Superior temporal gyrus (tissue), 1 donor: ENCODE measurements around the gene ASCC2.
"Not testable (repeated sequence)": the region's sequence is repeated elsewhere in the genome, so short reads cannot be mapped to it uniquely, and the experiment has no call there.

ENCODE experiments used
- DNase-seq: peaks from one replicate; pipeline ENCODE4 v3.0.0-alpha.2; 2016; ENCODE audit errors: extremely low spot score

The ASCC2 gene

DNA sequence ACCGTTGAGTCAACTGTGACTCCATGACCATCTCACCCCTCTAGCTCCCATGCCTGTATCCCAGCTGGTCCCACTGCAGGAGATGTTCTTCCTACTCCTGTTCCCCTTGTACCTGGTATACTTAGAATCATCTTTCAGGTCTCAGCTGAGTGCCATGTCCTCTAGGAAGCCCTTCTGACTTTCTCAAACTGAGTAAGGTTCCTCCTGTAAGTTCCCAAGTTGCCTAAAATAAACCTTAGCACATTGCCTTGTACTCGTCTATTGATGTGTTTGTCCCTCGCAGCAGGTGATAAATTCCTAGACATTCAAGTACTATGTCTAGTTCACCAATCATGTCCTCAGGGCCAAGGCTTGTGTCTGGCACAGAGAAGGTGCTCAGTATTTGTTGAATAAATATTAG, 18.4 kb upstream of the ASCC2 start:
- no peak for DNase-seq

DNA sequence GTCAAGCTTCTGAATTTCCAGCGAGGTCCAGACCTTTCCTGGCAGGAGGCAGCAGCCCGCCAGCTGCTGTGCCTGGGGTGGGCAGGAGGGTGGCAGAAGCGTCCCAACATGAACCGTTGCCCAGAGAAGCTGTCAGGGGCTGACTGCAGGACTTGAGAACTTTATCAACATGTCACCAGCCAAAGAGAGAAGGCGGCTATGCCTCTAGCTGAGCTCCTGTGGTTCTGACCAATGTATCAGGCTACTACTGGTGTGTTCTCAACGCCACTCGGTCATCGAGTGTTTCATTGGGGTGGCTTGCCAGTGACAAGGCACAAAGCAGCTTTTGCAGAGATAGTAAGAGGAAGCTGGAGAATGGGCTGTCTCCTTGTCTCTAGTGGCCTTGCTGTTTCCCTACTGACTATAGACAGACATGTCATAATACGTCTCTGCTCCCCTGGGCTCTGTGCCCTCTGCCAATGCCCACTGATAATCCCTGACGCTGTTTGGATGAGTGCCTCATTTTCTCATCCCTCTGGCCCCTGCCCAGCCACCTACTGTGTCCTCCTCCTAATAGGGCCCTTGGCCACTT, 17.6 kb upstream of the ASCC2 start:
- no peak for DNase-seq

DNA sequence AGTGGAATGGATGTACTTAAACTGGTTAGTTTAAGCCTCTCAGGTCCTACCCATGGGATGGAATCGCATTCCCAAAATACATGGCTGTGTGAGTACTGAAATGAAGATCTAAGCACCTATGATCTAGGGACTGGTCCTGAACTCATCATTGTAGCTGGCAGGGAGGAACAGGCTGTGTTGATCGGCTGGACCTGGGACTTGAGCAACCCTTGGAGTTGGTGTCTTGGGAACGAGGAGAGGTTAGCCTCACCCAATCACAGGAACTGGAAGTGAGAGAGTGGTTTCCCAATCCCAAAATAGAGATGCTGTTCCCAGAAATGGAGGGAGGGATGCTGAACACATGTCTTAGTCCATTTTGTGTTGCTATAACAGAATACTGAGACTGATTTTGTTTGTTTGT, 16.4 kb upstream of the ASCC2 start:
- no peak for DNase-seq

DNA sequence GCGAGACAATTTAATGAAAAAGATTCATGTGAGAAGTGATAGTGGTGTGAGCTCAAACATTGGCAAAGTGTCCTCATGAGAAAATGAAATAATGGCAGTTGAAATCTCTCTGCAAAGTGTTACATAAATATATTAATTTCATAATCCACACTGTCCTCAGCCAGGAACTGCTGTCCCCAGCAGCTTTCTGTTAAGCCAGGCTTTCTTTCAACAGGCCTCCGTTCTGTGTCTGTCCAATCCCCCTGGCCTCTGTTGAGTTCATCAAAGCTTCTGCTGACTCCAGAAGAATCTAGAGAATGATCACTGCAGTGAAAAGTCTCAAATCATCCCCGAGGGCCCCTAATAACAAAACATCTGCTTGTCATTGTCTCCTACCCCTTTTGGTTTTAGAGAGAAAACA, 10.0 kb upstream of the ASCC2 start:
- DNase-seq = no peak

DNA sequence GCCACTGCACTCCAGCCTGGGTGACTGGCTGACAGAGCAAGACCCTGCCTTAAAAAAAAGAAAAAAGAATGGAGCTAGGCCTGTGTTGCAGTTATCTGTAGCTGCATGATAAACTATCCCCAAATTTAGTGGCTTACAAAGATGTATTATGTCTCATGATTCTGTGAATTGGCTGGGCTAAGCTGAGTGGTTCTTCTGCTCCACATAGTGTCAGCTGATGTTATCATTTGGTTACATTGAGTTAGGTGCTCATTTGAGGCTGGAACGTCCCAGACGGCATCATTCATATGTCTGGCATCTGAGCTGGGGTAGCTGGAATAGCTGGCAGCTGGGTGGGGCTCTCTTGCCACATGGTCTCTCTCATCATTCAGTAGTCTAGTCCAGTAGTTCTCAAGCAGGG, 8.2 kb upstream of the ASCC2 start:
- DNase-seq = no peak

DNA sequence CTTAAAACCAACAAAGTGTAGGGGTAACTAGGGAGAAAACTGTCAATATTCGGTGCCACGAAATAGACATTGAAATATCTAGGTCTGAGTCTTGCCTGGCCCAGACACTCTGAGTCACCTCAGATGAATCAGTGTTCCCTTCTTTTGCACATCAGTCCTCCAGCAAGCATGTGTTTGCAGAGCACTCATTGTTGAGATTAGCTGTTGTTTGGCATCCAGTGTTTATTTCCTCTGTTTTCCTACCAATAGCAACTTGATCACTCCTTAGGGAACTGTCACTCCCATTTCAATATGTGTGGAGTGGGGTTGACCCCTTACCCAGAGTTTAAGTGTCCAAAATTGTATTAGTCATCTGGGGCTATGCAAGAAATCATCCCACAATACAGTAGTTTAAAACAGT, 4.7 kb upstream of the ASCC2 start:
- no peak for DNase-seq

DNA sequence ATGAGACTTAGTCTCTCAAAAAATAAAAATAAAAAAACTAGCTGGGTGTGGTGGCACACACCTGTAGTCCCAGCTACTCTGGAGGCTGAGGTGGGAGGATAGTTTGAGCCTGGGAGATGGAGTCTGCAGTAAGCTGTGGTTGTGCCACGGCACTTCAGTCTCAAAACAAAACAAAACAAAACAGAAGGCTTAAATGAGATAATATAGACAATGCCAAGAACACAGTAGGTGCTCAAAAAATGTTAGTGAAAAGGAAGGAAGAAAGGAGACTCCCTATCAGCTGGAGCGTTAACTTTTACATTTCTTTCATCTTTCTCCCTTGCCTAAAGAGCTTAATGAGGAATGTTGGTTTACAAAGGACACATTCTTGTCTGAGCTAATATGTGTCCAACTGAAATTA, 4.1 kb upstream of the ASCC2 start:
- no peak for DNase-seq

DNA sequence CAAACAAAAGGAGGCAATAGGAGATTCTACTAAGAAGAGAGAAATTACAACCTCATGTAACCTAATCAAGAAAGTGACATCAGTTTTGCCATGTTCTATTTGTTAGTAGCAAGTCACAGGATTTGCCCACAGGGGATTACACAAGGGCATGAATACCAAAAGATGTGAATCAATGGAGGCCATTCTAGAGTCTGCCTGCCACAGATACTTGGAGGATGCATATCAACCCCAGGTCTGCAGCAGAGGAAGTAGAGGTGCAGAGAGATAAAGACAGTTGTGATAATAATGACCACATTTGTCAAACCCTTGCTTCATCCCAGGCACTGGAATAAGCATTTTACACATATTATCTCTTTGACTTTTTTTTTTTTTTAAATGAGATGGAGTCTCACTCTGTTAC, 2.4 kb upstream of the ASCC2 start:
- DNase-seq = no peak

DNA sequence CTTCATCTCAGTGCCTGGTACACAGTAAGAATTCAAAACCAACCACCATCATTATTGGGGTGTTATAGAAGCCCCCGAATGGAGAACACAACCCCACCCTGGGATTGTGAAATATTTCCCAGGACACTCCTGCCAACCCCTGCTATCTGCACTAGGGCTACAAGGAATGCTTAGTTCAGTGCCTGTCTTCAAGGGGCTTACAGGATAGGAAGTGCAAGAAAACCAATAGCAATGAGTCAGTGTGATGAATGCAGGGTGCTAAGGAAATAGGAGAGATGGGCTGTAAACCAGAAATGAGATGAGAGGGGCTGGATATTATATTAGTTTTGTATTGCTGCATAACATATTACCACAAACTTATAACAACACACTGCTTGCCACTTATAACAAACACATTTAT, 965 bp upstream of the ASCC2 start:
- DNase-seq = no peak

DNA sequence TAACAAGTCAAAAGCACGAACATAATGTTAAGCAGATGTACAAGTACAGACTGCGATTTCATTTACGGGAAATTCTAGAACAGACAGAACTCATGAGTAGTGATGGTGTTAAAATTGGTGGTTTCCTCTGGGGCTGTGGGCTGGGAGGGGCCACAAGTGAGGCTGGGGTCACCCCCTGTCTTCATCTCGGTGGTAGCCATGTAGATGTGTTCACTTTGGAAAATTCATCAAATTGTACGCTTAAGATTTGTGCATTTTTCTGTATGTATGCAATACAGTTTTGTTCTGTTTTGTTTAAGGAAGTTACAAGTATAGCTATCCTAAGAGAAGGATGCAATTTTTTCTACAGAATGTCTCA, 504 bp upstream of the ASCC2 start:
- DNase-seq = no peak

DNA sequence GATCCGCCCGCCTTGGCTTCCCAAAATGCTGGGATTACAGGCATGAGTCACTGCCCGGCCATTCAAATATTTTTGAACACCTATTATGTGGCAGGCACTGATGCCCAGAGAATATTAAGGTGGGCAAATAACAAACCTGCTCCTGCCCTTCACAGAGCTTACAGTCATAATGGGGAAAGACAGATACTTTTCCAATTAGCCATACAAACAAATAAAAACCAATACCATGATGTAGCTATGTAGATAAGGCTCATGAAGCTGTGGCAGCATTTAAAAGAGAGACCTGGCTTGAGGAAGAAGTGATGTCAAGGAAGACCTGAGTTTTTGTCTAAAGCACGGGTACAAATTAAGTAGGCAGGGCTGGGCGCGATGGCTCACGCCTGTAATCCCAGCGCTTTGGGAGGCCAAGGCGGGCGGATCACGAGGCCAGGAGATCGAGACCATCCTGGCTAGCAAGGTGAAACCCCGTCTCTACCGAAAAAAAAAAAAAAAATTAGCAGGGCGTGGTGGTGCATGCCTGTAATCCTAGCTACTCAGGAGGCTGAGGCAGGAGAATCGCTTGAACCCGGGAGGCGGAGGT, 1.2 kb downstream of the ASCC2 start:
- not testable (repeated sequence) for DNase-seq

DNA sequence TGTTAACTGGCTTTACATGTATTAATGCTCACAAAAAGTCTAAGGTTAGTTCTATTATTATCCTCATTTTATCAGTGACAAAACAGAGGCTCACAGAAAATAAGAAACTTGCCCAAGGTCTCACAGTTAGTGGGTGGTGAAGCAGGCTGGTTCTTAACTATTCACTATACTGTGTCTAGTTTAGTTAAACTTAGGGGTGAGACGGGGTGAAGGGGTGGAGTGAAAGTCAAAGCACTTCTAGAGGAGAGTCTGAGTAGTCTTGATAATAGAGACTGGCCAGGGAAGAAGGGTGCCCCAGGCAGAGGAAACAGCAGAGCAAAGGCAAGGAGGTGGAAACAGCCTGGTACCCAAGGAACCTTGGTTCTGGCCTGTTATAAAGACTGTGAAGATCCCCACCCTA, 4.0 kb downstream of the ASCC2 start:
- DNase-seq = no peak

DNA sequence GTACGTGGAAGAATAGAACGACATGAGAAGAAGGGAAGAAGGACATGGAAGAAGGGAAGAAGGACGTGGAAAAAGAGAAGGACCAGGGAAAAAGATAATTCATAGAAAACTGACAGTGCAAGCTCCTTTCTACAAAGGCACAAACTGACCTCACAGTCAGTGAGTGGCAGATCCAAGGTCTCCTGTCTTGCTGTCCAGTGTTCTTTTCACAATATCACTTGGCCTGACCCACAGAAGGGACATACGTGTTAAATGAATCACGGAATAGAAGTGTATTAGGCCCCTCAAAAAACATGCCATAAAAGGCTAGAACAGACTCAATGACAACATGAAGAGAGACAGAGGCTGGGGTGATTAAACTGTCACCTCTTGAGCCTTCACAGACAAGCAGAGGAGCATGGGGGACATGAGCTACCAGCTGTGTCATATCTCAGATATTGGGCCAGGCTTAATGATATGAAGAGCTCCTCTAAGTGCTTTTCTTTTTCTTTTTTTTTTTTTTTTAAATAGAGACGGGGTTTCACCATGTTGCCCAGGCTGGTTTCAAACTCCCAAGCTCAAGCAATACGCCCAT, 4.6 kb downstream of the ASCC2 start:
- DNase-seq = no peak

DNA sequence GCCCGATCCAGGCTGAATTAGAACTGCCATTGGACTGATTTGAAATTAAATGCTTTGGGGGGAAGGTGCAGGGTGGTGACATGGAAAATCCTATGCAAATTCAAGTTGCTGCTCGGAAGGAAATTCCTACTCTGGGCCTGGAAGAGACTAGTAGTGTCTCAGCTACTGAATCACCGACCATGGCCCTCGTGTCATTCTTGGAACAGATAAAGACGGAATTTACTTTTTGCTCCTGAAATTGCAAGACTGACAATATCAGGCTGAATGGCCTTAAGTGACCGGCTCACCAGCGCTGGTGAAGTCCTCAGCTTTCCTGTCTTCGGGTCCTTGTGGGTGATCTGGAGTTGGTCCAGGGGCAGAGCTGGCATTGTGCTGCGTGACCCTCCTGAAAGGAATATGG, 6.1 kb downstream of the ASCC2 start:
- no peak for DNase-seq

DNA sequence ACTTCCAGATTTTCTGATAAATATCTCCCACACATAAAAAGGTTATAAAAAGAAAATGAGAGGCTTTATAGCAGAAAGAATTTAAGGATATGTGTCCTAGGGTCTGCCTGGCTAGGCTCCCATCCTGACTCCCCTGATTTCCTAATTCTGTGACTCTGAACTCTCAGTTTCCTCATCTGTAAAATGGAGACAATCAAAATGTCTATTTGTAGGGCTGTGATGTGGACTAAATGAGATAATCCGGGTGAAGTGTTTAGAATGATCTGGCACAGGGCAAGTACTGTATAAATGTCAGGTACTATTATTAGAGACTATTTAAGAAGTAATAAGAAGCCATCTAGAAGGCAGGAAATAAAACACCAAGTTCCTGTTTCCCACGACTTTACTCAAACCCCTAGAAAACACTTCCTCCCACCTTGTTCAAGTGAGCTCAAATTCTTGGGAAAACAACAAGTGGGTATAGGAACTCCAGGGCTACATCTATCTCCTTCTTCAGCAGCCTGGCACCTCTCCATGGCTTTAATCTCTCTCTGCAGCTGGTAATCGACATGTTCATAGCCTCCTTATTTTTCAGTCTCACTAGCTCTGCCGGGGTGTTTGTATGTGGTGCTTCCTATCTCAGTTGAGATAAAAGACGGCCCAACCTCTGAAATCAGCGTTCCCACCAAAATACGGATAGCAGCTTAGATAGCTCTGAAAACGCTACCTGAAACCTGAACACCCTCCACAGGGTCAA, 6.7 kb downstream of the ASCC2 start:
- no peak for DNase-seq

DNA sequence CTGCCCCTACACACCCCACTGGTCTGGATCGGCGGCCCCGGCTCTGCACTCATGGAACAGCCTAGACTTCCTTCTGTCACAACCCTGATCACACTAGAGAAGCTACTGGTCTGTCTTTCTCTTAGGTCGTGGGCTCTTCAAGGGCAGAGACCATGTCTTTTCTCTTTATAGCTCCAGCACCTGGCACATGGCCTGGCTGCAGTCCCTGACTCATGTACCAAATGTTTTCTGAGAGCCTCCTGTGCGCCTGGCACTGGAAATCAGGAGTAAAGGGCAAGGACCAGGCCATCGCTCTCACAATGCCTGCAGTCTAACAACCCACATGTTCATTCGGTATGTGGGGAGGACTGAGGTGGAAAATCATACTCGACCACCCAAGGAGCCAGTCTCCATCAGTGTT, 7.5 kb downstream of the ASCC2 start:
- no peak for DNase-seq

DNA sequence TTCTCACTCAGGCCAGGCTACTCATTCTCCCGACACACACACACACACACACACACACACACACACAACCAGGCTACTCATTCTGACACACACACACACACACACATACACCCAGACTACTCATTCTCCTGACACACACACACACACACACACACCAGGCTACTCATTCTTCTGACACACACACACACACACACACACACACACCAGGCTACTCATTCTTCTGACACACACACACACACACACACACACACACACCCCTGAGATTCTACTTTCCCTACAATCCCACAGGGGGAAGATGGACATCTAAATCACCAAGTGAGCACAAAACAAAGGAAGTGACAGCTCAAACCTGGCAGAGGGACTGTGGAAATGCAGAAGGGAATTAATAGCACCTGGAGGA, 10.3 kb downstream of the ASCC2 start:
- not testable (repeated sequence) for DNase-seq

DNA sequence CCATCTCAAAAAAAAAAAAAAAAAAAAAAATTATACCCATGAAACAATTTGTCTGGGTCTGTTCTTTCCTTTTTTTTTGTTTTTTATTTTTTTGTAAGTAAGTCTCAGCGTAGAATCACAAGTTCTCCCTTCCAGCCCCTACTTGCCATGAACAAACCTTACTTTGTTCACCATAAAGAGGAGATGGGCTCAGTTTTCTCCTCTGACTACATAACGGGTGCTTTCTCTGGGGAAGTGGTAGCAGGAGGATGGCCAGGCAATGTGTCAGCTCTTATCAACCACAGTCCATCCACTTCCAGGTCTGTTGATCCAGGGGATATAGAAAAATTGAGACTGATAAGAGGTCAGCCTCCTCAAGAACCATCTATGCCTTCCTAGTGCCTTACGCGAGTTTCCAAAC, 11.0 kb downstream of the ASCC2 start:
- DNase-seq = no peak

DNA sequence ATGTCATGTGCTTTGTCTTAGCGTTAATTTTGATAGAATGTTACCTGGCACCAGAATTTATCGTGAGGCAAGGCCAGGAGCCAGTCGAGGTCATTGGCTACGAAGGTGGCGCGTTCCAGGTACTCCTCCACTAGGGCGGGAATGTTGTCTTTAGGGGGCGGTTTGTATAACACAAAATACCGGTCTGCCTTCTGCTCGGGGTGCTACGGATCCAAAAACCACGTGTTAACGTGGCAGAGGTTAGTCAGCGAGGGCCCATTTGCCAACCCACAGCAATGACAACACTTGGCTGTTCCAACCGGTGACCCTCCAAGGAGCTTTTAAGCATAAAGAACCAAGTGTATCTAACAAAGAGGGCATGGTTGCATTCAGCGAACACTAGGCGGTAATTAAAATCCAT, 12.5 kb downstream of the ASCC2 start:
- no peak for DNase-seq

DNA sequence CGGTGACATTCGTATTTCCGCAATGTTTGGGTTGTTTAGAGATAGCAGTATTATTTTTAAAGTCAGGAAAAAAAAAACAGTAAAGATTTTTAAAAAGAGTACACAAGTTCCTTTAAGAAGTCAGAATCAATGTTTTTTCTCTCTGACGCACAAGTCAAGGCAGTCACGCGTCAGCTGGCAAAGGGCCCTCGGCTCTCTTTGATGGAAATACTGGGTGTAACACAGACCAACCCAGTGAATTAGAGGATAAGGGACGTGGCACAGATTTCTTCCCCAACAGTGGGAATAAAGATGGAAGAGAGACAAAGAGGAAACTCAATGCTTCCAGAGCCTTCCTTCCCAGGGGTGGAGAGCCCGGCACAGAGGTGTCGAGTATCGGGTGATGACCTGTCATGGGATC, 13.4 kb downstream of the ASCC2 start:
- no peak for DNase-seq

DNA sequence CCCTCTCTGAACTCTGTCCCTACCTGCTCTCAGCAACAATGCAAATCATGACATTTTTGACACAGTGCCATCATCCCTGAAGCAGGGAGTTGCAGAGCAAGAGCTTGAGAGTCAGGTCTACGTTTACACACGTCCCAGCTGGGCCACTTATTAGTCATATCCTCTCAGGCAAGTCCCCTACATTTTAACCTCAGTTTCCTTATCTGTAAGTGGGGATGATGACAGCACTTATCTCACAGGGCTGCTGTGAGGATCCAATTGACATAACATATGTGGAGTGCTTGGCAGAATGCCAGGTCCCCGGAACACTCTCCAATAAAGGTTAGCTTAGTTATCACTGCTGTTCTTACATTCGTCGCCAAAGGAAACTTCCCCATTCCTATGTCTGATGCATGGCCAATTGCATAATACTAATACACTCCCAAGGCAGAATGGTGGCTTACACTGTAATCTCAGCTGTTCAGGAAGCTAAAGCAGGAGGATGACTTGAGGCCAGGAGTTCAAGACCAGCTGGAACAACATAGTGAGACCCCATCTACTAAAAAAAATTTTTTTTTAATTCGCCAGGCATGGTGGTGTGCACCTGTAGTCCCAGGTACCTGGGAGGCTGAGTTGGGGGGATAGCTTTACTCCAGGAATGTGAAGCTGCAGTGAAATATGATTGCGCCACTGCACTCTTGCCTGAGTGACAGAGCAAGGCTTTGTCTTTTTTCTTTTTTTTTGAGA, 16.6 kb downstream of the ASCC2 start:
- DNase-seq = peak; percentile 42

DNA sequence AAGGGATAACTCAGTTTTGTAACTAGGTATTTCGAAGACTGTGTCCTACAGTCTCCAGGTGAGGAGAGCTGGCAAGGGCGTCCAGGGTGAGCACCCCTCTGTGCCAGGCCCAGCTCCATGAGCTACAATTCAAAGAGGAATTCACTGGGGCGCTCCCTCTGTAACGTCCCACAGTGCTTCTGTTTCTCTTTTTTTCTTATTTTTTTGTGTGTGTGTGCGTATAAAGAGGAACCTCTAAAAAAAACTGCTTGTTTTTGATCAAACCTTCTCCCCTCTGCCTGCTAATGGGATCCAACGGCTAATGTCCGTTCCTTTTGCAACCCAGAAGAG, 17.1 kb downstream of the ASCC2 start:
- DNase-seq = no peak

DNA sequence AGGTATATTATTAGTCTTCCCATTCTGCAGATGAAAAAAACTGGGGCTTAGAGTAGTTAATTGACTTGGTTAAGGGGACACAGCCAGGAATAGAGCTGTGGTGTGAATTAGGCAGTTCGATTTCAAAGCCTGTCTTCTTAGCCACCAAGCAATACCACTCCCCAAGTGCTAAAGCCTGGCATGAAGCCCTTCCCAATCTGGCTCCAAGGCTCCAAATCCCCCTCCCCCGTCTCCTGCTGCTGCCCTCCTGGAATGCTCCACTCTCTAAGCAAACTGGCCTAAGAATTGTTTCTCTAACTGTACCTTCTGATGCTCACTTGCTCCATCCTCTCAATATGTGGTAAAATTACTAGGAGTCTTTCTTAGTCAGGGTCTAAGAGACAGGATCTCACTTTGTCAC, 18.6 kb downstream of the ASCC2 start:
- DNase-seq = no peak
